ENCODE measurements around the gene PIGN. TPM values are rescaled to one million over a fixed set of nuclear protein-coding genes. Genes with fewer than 3 reads are reported as not detected.

Gene PIGN
- total RNA-seq, 3 donors from 2014 or later, result 33.1 to 67.2 (median 47.9) TPM

DNA sequence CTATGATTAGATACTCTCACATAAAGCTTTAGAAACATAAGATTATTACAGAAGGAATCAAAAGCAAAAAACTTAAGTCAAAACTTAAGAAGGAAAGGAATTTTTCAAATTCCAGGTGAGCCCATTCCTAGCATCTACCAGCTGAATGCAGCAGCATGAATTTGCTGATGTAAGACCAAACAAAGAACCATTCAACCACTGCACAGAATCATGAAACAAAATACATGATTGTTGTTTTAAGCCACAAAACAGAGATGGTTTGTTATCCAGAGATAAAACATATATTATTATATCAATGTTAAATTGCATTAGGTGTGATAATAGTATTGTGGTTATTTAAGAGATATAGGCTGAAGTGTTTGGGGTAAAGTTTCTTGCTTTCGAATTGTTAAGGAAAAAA, 29.0 kb downstream of the PIGN start:
- H3K27ac ChIP-seq, result no peak overlapping the region
- H3K4me1 ChIP-seq, result no peaks in the 10 kb centered on the region
- intact Hi-C loops (cut with DNase I; ENCODE audit: low total_unique reads), result no loop called here
- no peaks in the 10 kb centered on the region for H3K36me3 ChIP-seq
- H3K4me3 ChIP-seq, result no peak overlapping the region
- TF ChIP-seq POLR2A (IDR thresholded peaks at IDR 0.05), result no peak
- TF ChIP-seq, protein P1, sequence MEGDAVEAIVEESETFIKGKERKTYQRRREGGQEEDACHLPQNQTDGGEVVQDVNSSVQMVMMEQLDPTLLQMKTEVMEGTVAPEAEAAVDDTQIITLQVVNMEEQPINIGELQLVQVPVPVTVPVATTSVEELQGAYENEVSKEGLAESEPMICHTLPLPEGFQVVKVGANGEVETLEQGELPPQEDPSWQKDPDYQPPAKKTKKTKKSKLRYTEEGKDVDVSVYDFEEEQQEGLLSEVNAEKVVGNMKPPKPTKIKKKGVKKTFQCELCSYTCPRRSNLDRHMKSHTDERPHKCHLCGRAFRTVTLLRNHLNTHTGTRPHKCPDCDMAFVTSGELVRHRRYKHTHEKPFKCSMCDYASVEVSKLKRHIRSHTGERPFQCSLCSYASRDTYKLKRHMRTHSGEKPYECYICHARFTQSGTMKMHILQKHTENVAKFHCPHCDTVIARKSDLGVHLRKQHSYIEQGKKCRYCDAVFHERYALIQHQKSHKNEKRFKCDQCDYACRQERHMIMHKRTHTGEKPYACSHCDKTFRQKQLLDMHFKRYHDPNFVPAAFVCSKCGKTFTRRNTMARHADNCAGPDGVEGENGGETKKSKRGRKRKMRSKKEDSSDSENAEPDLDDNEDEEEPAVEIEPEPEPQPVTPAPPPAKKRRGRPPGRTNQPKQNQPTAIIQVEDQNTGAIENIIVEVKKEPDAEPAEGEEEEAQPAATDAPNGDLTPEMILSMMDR (IDR thresholded peaks at IDR 0.05), result no peak
- no peak for TF ChIP-seq POLR2AphosphoS5 (IDR thresholded peaks at IDR 0.05)
- no peaks in the 10 kb centered on the region for H3K27me3 ChIP-seq
- no peaks in the 10 kb centered on the region for H3K9me3 ChIP-seq
- DNase-seq (ENCODE audit: low spot score in 2 of 2), result no peak

DNA sequence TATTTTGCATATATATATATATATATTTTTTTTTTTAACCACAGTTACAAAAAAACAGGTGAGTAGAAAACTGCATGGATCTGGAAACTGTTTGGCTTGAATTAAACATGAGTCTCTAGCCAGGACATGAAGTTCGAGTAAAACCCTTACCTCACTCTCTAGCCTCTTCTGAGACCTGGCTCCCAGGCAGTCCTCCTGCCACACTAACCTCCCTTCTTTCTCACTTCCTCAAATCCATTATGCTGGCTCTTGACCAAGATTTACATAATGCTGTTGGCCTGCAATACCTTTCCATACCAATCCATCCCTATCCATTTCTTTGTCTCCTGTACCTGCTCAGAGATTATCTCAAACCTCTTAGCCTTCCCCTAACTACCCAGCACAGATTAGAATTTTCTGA, 34.0 kb downstream of the PIGN start:
- H3K9me3 ChIP-seq, result no peaks in the 10 kb centered on the region
- no peaks in the 10 kb centered on the region for H3K4me1 ChIP-seq
- no peaks in the 10 kb centered on the region for H3K36me3 ChIP-seq
- DNase-seq (ENCODE audit: low spot score in 2 of 2), result no peak
- no peak for TF ChIP-seq POLR2AphosphoS5 (IDR thresholded peaks at IDR 0.05)
- TF ChIP-seq, protein P1 (IDR thresholded peaks at IDR 0.05), result no peak
- no peak for TF ChIP-seq POLR2A (IDR thresholded peaks at IDR 0.05)
- H3K27me3 ChIP-seq, result no peaks in the 10 kb centered on the region
- no peak overlapping the region for H3K27ac ChIP-seq
- intact Hi-C loops (cut with DNase I; ENCODE audit: low total_unique reads), result no loop called here
- H3K4me3 ChIP-seq, result no peak overlapping the region

DNA sequence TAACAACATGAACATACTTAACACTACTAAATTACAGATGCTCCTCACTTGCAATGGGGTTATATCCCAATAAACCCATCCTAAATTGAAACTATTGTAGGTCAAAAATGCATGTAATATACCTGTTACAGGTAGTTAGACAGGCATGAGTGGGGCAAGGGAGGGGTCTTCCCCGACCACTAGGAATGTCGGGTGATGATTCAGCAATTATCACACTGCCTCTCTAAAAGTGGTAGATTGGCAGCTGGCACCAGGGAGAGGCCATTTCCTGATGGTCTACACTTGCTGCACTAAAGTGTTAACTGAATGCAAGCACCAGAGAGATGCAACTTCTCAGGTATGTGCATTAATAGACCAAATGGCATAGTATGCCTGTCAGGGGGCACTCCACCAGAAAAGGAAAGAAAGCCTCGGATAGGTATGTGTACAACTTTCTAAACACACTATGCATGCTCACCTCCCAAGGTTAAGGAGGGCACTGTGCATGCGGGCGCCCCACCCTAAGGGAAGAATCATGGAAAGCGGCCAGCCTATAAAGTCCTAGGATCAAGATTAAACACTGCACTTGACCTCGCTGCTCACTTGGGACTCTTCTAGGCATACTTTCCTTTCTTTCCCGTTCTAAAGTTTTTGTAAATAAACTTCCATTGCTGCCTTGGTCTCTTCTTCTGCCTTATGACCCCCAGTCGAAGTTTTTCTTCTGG, 35.6 kb downstream of the PIGN start:
- H3K27me3 ChIP-seq, result no peaks in the 10 kb centered on the region
- no peaks in the 10 kb centered on the region for H3K4me1 ChIP-seq
- no peak overlapping the region for H3K27ac ChIP-seq
- H3K36me3 ChIP-seq, result no peaks in the 10 kb centered on the region
- H3K9me3 ChIP-seq, result no peaks in the 10 kb centered on the region
- intact Hi-C loops (cut with DNase I; ENCODE audit: low total_unique reads), result no loop called here
- no peak for DNase-seq (ENCODE audit: low spot score in 2 of 2)
- TF ChIP-seq POLR2AphosphoS5 (IDR thresholded peaks at IDR 0.05), result no peak
- TF ChIP-seq, protein P1 (IDR thresholded peaks at IDR 0.05), result no peak
- TF ChIP-seq POLR2A (IDR thresholded peaks at IDR 0.05), result no peak
- H3K4me3 ChIP-seq, result no peak overlapping the region

DNA sequence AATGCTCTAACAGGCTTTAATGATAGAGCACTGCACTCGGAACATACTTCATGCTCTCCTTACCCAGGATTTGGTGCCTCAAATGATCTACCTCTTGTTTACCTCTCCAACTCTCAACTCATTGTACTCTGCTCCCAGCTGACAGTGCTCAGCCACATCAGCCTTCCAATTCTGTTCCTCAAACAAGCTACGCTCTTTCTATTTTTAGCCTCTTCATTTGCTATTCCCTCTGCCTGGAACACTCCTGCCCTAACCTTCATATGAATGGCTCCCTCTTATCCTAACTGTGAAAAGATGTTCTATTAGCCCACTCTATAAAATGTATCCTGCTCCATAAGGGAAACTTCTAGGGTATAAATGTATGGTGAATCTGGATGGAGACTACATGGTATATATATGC, 42.5 kb downstream of the PIGN start:
- intact Hi-C loops (cut with DNase I; ENCODE audit: low total_unique reads), result no loop called here
- Histone ChIP-seq H3K4me3 (no peak overlapping the region), H3K4me1 (no peaks in the 10 kb centered on the region), H3K36me3 (no peaks in the 10 kb centered on the region), H3K9me3 (no peaks in the 10 kb centered on the region), H3K27ac (no peak overlapping the region), H3K27me3 (no peaks in the 10 kb centered on the region)
- DNase-seq (ENCODE audit: low spot score in 2 of 2), result no peak
- TF ChIP-seq POLR2A (IDR thresholded peaks at IDR 0.05), result no peak
- no peak for TF ChIP-seq POLR2AphosphoS5 (IDR thresholded peaks at IDR 0.05)
- TF ChIP-seq, protein P1 (IDR thresholded peaks at IDR 0.05), result no peak

DNA sequence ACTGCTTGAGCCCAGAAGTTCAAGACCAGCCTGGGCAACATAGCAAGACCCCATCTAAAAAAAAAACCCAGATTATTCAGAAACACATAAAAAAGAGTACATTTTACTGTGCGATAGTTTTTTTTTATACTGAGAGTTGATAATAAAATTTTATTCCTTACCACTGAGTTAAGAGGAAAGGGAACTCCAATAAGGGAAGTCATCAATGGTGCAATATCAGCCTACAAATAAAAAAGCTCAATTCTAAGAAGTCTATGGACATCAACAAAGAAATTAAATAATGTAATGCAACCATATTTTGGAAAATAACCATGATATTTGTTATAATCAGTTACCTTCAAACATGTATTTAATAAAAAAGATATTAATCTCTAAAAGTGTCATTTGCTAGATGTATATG, 46.6 kb downstream of the PIGN start:
- H3K27ac ChIP-seq, result no peak overlapping the region
- no peaks in the 10 kb centered on the region for H3K9me3 ChIP-seq
- no peaks in the 10 kb centered on the region for H3K4me1 ChIP-seq
- H3K27me3 ChIP-seq, result no peaks in the 10 kb centered on the region
- DNase-seq (ENCODE audit: low spot score in 2 of 2), result no peak
- intact Hi-C loops (cut with DNase I; ENCODE audit: low total_unique reads), result no loop called here
- no peak overlapping the region for H3K4me3 ChIP-seq
- no peak for TF ChIP-seq POLR2AphosphoS5 (IDR thresholded peaks at IDR 0.05)
- TF ChIP-seq, protein P1 (IDR thresholded peaks at IDR 0.05), result no peak
- no peak for TF ChIP-seq POLR2A (IDR thresholded peaks at IDR 0.05)
- peaks cover 4% of the 10 kb centered on the region for H3K36me3 ChIP-seq

Data from breast epithelium (tissue), 4 donors.